Lower leg skin (tissue), 3 donors: ENCODE data around the gene CYLD.

Source experiments
- POLR2A ChIP-seq, 2 donors: fragments of 450-650 bp; IDR thresholded peaks; one replicate each; pipeline ENCODE4 v1.6.1; 2016 to 2017; ENCODE audit warnings: antibody characterized with exemption in 2 of 2, mild to moderate bottlenecking in 1 of 2, moderate library complexity in 1 of 2
- TF ChIP-seq, protein P1 (sequence below), 3 donors: fragments of 450-650 bp; IDR thresholded peaks; one replicate each; pipeline ENCODE4 v1.5.1; 2016; ENCODE audit warnings: antibody characterized with exemption in 3 of 3, mild to moderate bottlenecking in 3 of 3, moderate library complexity in 2 of 3

DNA sequence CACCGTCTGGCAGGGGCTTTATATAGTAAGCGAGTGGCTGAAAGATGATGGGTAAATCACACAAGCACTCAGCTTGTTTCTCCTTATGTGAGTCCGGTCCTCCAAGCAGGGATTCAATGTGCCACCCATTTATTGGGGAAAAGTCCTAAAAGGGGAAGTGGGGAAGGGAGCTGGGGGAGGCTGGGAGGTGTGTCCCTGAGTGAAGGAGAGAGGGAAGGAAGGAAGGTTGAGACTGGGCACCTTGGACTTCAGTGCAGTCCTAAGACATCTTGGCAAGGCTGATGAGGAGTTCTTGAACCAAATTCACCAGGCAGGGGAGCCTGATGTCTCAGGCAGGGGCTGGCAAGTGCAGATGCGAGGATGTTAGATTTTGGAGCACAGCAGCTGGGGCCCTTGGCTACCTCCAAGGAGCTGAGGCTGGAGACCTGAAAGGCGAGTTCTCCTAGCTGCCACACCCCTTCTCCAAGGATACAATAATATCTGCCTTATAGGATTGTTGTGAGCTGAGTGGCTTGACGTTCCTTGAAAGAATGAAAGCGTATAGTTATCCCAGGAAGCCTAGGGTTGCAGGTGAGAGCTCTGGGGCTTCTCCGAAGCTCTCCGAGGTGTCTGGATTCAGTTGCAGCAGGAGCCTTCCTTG lies 23.0 kb upstream of the CYLD start:
- TF ChIP-seq, protein P1, sequence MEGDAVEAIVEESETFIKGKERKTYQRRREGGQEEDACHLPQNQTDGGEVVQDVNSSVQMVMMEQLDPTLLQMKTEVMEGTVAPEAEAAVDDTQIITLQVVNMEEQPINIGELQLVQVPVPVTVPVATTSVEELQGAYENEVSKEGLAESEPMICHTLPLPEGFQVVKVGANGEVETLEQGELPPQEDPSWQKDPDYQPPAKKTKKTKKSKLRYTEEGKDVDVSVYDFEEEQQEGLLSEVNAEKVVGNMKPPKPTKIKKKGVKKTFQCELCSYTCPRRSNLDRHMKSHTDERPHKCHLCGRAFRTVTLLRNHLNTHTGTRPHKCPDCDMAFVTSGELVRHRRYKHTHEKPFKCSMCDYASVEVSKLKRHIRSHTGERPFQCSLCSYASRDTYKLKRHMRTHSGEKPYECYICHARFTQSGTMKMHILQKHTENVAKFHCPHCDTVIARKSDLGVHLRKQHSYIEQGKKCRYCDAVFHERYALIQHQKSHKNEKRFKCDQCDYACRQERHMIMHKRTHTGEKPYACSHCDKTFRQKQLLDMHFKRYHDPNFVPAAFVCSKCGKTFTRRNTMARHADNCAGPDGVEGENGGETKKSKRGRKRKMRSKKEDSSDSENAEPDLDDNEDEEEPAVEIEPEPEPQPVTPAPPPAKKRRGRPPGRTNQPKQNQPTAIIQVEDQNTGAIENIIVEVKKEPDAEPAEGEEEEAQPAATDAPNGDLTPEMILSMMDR (IDR thresholded peaks at IDR 0.05), result no peak
- TF ChIP-seq POLR2A (IDR thresholded peaks at IDR 0.05), result no peak
